ENCODE measurements around the gene GPR34. TPM values are rescaled to one million over a fixed set of nuclear protein-coding genes. Genes with fewer than 3 reads are reported as not detected.

GPR34 gene
- total RNA-seq, 1 donor from 2014 or later = 7.1 TPM

GRCh38 chrX:41734530-41734929, 45.8 kb downstream of the GPR34 start:
- no peak for DNase-seq (ENCODE audit: low spot score)

DNA sequence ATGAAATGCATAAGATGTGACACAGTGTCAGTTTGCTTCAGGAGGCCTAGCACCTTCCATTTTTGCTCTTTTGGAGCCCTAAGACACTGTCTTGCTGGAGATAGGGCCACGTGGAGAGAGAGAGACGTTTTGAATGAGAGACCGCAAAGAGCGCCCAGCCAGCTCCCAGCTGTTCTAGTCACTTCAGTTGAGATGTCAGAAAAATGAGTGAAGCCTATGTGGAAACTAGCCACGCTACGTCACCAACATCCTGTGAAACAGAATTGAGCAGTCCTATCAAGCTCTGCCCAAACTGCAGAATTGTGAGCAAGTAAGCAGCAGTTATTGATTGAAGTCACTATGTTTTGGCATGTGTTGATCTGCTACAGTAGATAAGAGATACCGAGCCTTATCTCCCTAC, 48.3 kb downstream of the GPR34 start:
- DNase-seq (ENCODE audit: low spot score) = no peak

GRCh38 chrX:41739871-41740270, 51.1 kb downstream of the GPR34 start:
- DNase-seq (ENCODE audit: low spot score) = no peak

Other genes starting within 250 kb of the GPR34 start
- gene NYX, start 241.6 kb upstream of the GPR34 start, total RNA-seq = not detected
- gene GPR82, start 35.2 kb downstream of the GPR34 start, total RNA-seq = 0.26 TPM
- gene CASK, start 234.6 kb downstream of the GPR34 start, total RNA-seq = 74.1 TPM

Measured in ureter (tissue), 1 donor.